ENCODE data around the gene TRANK1.

Gene TRANK1

DNA sequence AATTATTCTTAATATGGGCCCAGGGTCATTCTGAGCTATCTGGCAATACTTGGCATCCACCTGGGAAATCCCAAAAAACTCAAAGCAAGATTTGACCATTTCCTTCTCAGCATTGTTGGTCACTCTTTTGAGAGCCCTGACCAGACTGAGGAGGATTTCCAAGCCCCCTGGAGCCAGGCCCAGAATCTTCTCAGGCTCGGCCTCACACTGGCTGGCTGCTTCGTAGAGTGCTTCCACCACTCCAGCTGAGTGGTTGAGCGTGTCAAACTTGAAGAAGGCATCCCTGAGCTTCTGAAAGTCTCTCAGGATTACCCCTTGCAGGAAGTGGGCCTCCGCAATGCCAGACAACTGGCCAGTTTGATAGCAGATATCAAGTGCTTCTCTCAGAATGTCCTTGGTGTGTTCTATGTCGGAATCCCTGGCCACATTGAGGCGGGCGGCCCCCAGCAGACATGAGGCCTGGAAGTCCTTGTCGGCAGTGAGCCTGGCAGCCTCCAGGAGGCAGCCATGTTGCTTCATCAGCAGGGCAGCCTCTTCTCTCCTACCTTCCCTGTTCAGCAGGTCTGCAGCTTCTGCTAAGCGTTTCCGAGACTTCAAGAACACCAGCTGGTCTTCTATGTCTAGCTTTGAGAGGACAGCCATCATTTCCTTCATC is 111.6 kb downstream of the TRANK1 start:
- DNase-seq = no peak

DNA sequence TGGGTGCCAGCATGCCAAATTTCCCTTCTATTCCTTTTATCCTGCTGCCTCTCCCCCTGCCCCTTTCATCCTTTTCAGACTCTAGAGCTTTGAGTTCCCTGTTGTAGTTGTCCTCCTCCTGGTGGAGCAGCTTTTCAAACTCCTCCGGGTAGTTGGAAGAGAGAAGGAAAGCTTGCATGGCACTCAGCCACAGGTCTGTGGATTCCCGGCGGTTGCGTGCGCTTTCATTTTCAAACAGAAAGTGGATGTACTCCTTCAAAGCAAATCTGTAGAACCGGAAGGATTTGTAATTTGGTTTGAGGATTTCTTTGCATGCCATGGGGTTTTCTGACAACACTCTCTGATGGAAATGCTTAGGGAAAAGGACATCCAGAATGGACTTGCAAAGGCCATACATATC is 112.4 kb downstream of the TRANK1 start:
- no peak for DNase-seq

DNA sequence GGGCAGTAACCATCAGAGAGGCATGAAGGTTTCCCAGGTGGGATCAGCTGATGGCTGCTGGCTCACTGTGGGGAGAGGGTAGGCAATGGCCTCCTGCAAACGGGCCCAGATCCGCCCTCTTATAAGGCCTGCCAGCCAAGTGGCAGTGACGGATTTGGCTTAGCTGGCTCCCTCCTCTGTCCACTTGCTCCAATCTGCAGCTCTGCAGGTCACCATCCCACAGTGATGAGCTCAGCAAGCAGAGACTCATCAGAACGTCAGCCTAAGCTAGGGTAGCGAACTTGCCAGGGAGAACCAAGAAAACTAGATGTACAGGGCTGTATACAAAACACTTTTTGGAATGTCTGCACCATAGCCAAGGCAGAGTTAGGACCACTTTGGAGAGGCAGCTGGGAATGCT is 117.7 kb downstream of the TRANK1 start:
- DNase-seq = no peak

DNA sequence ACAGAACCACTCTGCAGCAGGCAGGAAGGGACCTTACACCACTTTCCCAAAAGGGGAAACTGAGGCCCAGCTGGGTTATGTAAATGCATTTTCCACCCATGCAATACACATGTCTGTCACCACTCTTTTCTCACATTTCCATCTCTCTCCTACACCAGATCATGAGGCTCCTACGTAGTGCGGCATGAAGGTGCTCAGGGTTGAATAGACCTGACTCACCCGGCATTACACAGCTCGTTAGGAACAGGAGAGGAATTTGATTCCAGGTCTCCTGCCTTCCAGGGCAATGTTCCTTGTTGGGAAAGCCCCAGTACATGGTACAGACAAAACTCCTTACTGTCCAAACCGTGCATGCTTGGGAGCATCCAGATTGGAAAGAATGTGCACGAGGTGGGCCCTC is 118.6 kb downstream of the TRANK1 start:
- DNase-seq = no peak

DNA sequence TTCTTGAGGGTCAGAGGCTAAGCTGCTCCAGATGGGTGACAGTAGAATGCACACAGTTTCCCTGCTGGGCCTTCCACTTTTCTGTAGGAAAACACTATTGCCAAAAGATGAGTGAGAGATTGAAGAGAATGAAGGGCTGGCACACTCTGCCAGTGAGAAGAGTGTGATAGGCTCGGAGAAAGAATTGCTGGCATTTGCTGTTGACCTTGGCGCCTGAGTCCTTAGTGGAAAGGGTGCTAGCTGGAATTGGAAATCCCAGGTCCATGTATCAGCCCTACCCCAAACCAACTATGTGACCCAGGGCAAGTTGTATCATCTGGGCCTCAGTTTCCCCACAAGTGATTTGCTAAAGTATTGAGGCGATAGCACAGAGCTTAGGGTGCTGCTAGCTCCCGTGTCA is 120.4 kb downstream of the TRANK1 start:
- DNase-seq = no peak

DNA sequence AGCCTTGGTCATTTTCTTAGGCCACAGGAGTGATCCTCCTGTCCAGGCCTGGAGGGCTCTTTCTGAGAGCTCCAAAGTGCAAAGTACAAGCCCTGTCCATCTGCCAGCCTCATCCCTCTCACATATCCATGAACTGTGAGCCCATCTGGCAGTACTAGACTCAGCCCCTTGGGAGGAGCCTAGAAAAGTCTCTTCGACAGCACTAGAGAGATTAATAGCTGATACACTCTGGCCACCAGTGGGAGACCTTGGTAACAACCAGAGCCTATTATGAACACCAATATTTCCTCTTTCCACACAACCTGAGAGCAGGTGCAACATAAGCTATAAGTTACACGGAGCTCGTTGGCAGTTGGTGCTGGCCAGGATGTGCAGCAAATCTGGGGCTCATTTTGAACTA is 121.0 kb downstream of the TRANK1 start:
- DNase-seq = no peak

DNA sequence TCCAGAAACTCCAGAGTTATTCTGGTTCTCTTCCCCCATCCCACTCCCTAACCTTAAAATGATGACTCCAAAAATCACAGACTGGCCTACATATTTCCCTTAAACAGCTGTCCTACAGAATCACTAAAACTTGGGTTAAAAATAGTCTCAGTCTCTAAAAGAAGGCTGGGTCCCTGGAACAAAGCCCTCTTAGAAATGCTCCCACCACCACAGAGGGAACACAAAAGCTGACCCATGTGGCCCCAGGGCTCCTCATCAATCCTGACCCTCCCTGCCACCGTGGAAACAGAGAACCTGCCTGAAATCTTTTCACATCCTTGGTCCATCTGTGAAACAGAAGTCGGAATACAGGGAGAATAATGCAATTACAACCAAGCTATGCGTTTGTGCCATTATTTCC is 124.8 kb downstream of the TRANK1 start:
- no peak for DNase-seq

DNA sequence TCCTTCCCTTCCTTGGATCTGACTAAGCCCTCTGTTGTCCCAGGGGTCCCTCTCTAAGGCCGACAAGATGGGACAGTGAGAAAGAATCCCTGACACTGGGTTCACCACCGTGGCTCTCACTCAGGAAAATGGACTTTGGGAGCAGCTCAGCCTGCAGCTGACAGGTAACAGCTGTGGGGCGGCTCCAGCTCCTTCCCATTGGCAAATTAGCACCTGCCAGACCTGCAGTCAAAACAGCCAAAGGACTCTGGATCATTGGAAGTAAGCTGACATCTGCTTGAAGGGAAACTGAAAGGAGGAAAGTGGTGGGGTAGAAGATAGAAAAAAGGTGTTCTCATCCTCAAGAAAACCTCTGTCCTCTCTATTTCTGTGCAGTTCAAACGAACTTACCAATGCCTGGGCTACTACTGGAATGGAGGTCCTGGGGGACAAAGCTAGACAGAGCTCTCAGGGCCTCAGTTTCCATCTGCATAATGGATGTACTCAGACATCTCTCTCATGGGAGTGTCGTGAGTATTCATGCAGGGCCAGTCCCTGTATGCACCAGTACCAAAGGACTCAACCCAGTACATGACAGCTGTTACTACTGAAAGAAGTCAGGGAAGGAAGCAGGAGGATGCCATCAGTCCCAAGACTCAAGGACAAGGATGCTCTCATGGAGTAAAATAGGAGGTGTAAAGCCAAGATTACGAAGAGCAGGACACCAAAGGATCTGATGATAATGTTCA is 126.9 kb downstream of the TRANK1 start:
- no peak for DNase-seq

DNA sequence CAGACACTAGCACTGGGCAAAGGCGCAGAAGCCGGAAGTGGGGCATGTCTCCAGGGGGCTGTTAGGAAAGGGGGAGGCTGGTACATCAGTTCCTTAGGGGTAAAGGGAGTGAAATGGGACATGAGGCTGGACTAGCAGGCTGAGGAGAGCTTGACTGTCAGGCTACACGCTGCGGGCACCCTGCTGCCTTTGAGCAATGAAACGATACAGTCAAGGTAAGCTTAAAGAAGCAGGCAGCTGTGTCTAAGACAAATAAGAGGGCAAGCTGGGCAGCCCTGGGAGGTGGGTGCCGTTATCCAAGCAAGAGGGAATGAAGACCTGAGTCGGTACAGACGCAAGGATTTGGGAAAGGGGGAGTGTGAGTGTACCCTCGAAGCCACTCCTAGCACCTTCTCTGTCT is 129.5 kb downstream of the TRANK1 start:
- DNase-seq = no peak

DNA sequence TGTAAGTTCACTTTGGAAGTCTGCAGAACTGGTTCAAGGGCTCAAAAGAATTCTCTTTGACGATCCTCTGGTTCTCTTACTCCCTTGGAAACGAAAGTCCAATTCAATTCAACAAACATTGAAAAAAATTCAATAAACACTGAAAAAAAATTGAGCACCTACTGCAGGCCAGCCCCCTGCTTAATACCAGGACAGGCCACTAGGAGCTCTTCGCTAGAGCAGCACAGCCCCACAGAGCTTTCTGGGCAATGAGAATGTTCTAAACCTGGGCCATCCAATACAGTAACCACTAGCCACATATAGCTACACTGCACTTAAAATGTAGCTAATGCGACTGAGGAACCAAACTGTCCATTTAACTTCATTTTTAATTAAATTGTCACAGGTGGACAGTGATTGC is 130.1 kb downstream of the TRANK1 start:
- no peak for DNase-seq

DNA sequence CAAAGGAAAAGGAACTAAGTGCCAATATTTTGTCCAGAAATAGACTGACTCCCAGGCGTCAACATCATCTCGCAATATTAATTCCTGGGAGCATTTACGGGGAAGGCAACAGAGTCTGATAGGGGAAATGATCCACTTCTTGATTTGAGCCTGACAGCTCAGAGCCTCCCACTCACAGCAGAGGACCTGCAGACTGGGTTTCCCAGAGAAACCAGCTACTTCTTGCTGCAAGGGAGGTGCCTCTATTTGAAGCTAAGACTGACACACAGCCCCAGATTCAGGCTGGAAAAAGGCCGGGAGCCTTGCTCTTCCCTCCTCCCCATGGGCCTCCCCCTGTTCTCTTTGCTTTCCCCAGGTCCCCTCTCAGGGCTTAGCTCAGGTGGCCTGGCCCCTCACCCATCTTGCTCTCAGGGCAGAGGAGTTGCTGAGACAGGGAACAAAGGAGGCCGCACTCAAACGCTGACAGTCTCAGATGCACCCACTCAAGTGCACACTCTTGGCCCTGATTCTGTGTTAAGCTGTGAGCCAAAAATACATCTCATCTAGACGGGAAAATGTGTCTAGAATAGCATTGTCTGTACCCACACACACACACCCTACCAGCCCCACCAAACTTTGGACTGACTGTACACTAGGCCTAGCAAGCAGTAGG is 130.7 kb downstream of the TRANK1 start:
- DNase-seq = no peak

DNA sequence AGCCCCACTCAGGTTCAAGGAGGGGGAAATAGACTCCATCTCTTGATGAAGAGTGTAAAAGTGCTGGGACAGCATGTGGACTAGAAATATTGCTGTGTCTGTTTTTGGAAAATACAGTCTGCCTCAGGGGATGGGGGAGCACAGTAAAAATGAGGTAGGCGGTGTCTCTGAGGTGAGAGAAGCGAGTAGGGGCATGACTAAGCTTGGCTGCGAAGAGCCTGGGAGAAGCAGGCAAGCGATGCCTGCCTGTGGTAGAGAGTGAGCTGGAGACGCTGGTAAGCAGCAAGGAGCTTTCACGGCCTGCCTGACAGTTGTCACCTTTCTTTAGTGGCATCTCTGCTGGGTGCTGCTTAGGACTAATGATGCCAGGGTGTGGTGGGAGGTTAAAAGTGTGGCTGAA is 131.5 kb downstream of the TRANK1 start:
- no peak for DNase-seq

DNA sequence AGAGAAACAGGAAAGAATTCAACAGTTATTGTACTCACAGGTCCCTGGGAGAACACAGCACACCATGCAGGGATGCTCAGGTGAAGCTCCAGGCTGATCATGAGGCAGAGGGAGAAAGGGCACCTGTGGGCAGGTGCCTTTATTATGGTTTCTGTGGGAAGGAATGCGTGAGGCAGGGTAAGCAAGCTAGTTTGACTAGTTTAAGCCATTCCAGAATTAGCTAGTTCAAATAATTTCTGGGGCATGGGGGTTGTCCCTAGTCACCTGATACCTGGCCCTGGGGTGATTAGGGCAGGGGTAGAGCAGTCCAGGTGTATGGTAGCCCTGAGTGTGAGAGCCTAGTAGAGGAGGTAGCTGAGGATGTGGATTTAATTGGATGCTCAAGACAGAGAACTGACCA is 132.6 kb downstream of the TRANK1 start:
- no peak for DNase-seq

DNA sequence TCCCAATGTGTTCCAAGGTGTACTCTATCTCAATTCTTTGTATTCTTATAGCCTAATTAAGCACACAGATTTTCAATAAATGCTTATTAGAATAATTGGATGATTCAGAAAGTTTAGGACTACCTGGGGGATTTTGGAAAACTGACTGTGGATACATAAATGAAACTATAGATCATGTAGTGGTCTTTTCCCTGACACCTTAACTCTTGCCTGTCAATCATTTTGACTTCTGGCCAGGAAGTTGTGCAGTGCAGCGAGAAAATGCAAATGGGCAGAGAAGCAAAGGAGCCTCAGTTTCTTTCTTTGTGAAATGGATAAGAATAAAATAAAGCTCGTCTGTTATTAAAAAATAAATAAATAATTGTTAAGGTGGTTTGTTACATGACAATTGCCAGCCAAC is 133.1 kb downstream of the TRANK1 start:
- no peak for DNase-seq

DNA sequence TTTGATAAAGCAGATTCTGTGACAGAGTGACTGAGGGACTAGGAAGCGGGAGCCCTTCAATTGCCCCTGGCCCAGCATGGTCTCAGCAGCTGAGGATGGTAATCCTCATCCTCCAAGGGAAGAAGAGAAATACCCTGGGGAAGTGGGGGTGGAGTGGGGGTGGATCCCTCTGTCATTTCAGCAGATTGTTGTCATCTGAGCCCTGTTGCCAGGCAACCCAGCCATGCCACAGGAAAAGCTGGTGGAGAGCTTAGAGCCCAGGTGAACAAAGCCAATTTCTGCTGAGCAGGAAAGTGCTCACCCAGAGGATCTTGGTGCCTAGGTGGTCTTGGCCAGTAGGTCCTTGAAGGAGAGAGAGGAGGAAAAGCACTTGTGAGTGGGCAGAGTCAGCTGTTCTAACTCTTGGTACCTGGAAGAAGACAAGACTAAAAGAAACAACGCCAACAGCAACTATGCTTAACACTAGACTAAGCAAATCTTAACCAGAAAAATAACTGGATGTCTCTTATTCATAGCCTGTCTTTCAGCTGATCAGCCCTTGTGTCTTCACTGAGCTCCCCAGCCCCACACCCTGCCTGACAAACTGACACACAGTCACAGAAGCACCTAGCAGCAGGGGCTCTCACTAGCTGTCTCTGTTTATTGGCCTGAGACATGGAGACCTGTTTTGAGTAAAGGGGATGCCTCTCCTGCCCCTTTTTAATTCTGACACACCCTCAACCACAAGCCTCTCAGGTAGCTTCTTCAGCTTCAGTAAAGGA is 140.4 kb downstream of the TRANK1 start:
- no peak for DNase-seq

DNA sequence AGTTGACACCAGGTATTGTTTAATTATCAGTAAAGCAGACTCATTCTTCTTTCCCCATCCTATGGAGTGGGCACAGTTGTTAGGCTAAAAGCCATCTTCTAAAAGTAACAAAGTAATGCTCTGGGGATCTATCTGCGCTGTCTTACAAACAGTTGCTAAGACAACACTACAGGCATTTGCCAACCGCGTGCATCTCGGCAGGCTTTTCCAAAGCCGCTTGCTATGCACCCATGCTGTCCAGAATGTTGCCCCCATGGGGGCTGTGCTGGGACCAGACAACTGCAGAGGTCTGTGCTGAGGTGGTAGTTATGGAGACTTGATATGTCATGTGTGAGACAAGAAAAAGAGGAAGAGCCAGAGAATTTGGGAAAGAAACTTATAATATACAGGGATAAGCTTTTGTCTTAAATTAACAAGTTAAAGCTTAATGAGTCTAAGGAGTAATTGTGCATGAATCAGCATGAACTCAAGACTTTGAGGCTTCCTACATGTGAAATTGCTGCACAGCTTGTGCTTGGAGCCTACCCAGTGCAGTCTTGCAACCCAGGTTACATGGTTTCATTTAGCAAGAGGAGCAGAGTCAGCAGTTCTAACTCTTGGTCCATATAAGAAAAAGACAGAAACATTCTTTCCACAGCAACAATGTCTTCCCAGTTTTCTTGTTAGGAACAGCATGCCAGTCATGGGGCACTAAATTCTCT is 141.6 kb downstream of the TRANK1 start:
- DNase-seq = no peak

DNA sequence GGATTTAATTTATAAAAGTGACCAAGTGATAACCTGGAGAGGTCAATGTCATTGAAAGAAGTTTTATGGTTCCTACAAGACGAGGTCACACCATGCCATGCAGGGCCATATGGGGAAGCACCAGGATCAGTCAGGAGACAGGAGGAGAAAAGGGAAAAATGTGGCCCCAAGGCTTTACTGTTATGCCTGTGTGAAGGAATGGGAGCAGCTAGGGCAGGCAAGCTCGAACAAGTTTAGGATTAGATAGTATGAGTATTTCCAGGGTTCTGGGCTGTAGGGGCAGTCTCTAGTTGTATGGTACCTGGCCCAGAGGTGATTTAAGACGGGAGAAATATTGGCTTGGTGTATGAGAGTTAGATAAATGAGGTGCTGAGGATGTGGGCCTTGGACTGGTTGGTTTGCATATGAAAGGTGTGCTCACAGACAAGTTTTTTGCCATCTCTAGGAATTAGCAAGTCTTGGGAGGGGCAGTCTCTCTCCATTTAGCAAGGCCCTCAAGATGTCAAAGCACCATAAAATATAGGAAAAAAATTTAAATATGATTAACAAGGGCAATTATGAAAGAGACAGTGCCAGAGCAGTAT is 144.2 kb downstream of the TRANK1 start:
- DNase-seq = no peak

DNA sequence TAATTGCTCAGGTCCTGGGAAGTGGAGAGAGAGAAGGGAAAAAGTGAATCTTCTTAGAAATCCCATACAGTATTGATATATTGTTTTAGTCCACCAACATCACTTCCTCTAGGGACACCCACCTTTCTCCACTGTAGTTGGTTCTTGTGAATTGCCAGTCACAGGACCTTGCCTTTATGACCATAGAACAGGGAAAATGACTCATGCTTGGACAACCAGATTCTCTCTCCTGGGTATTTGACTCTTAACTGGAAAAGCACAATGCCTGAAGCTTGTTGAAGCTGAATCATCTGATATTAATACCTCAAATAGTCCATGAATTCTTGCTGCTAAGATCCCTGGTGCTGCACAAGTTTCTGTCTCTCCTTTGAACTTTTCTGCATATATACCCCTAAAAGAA is 148.0 kb downstream of the TRANK1 start:
- no peak for DNase-seq

DNA sequence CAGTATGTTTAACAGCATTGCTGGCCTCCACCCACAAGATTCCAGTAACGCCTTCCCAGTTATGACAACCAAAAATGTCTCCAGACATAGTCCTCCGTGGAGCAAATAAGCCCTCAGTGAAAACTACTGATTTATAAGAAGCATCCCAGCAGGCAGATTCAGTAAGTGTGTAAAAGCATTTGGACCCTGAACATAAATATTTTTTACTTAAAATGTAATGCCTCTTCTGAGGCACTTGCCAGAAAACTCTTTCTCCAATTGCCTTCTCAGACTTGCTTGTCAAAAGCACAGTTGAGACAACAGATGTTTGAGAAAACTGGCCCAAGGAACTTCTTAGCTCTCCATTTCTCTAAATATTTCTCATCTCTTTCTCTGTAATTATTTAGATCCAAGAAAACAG is 148.7 kb downstream of the TRANK1 start:
- no peak for DNase-seq

DNA sequence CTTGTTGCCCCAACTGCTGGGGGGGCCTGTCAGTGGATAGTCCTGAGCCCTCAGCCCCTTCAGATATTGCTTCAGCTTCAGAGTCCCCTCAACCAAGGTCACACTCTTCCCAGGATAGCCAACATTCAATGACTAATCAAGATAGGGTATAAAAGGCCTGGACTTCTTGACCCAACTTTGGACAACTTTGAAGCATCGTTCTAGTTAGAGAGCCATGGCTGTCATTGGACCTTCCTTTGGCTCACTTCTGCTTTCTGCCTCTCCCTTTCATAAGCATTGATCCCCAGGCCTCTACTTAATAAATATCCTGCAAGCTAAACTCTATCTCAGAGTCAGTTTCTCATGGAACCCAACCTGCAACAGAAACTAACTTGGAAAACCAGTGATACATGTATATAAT is 149.2 kb downstream of the TRANK1 start:
- no peak for DNase-seq

DNA sequence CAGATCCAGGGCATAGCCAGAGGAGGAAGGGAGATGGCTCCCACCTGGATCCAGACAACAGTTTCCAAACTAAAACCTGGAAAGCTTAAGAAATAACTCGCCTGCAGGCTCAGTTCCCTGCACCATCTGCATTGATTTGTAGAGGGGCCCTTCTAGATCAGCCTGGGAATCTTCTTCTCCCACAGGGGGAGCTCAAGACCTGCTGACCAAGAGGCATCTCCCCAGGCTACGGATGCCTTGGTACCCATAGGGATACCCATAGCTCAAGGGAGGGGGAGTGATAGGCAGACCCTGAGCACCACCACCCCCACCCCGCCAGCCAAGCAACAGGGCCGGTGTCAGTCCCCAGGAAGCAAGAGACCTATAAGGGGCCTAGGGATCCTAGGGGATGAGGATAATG is 152.5 kb downstream of the TRANK1 start:
- DNase-seq = no peak

DNA sequence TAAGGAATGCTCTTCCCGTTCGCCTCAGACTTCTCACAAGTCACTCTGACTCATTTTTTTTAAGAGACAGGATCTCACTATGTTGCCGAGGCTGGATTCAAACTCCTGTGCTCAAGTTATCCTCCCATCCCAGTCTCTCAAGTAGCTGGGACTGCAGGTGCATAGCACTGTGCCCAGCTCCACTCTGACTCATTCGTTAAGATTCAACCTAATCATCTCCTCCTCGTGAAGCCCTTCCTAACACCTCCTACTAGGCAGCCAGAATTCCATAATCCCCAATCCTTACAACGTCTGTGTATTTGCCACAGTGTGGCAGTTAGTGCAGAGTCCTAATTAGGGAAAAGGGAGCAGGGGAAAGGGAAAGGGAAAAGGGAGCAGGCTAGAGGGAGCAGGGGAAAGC is 154.1 kb downstream of the TRANK1 start:
- no peak for DNase-seq
